HG03025 (cell line): Measurements from ENCODE around the gene FAM53B.

Experiments
- ATAC-seq: cut with Tn5 transposase; IDR thresholded peaks from one replicate; pipeline ENCODE4 v1.9.1; 2021; ENCODE audit warnings: mild to moderate bottlenecking, moderate library complexity; ENCODE audit not compliant: unreplicated experiment, low FRiP score

The FAM53B gene

DNA sequence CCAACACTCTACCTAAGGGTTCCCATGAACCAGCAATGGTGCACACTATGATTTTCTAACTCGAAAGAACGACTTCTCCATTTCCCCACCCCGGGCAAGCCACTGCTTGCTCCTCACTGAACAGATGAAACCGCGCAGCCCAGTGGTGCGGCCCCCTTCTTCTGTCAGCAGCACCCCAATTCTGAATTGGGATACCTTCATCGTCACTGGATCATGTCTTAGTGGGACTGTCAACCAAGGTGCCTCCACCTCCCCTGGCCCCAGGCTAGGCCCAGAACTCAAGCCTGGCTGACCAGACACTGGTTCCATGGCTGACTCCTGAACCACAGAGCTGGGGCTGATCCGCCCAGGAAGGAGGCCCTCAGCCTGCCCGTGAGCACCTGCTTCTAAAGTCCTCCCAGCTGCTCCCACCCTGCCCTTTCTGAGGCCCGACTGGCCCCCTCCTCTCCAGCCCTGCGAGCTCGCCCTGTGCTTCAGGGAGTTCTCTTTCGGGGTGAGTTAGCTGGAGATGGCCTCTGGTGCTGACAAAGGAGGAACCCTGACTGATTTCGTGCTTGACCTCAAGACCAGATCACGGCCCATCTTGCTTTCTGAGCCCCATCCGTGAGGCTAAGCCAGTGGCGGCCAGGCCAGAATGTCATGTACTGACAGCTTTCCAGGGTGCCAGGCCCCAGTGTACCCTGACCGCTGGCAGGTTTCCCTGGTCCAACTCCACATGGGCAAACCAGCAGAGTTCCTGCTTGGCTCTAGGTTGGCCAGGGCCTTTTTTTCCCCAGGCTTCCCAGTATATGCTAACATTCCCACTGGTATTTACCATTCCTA is 44.5 kb downstream of the FAM53B start:
- ATAC-seq = no peak

- no peak for ATAC-seq
Observed at GRCh38 chr10:124698545-124699469, 45.4 kb downstream of the FAM53B start.

GRCh38 chr10:124697837-124698544 is 46.2 kb downstream of the FAM53B start:
- ATAC-seq = no peak

GRCh38 chr10:124697443-124697836 is 46.7 kb downstream of the FAM53B start:
- ATAC-seq = no peak

GRCh38 chr10:124696446-124697392 is 47.5 kb downstream of the FAM53B start:
- ATAC-seq = no peak

- no peak for ATAC-seq
Observed at GRCh38 chr10:124695259-124695658, 48.9 kb downstream of the FAM53B start.

- no peak for ATAC-seq
Observed at GRCh38 chr10:124694481-124695220, 49.5 kb downstream of the FAM53B start.

- peak; percentile 31 for ATAC-seq
Observed at GRCh38 chr10:124693801-124694416, 50.3 kb downstream of the FAM53B start.

GRCh38 chr10:124693396-124693795 is 50.8 kb downstream of the FAM53B start:
- no peak for ATAC-seq

- ATAC-seq = no peak
Observed at GRCh38 chr10:124692100-124692446, 52.1 kb downstream of the FAM53B start.

GRCh38 chr10:124691421-124692099 is 52.6 kb downstream of the FAM53B start:
- ATAC-seq = no peak

GRCh38 chr10:124691002-124691401 is 53.2 kb downstream of the FAM53B start:
- ATAC-seq = no peak

GRCh38 chr10:124689911-124690498 is 54.2 kb downstream of the FAM53B start:
- ATAC-seq = no peak

DNA sequence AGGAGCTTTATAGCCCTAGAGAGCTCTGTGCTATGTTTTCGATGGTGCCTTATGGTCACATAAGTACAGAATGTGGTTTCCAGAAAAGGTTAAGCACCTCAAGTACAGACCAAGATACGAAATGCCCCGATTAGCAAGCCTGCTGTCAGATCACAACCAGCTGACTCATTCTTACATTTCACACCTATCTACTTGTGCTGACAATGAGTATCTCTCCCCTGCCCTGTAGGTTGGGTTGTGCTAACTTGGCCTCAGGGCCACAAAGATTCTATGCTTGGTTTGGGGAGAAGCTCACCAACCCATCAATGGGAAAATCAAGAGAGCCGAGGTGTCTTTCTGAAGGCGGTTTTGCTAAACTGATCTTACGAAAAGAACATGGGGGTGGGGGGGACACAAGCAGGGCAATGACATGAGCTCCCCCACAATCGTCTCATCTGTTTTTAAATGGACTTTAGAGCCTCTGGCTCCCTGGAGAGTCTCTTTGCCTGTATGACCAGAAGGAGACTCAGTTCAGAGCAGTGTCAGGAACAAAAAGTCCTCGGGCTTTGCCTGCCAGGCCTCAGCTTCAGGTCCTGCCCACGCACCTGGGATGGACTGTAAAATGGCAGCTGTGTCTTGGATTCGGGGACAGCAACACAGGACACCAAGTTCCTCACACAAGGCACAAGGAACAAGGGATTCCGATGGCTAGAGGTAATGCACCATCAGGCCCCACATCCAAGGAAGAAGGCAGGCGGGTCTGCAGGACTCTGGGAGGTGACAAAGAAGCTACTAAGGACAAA is 55.1 kb downstream of the FAM53B start:
- ATAC-seq = peak; percentile 77

DNA sequence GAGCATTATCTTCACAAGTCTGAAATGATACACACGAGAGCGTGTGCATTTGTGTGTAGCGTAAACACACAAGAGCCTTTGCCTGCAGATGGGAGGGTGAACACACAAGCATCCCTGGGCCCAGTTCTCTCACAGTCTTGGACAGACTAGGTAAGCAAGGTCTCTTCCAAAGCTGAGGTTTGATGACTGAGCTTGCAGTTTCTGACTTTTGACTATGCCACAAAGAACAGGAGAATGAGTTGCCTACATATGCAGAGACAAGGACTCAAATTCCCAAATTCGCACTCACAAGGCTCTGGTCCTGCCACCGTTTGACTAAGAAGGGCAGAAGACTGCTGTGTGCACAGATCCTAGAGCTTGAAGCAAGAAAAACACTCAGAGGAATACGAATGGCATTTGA is 55.8 kb downstream of the FAM53B start:
- ATAC-seq = peak; percentile 5

- ATAC-seq = no peak
Observed at GRCh38 chr10:124686707-124687376, 57.3 kb downstream of the FAM53B start.
